Measurements from ENCODE around the gene TRPC5OS. TPM values are rescaled to one million over a fixed set of nuclear protein-coding genes. Genes with fewer than 3 reads are reported as not detected.

Gene TRPC5OS
- total RNA-seq, 1 experiment from 2014 or later = not detected

GRCh38 chrX:111854556-111855490 is 21.2 kb upstream of the TRPC5OS start:
- Mint-ChIP-seq H3K27ac (ENCODE audit: unreplicated experiment) (peak overlapping the region; percentile 53), H3K4me1 (ENCODE audit: low read depth, unreplicated experiment) (peaks cover 25% of the 10 kb centered on the region), H3K4me3 (ENCODE audit: low read depth, unreplicated experiment) (peak overlapping the region; percentile 40), H3K36me3 (ENCODE audit: insufficient read depth, unreplicated experiment) (no peaks in the 10 kb centered on the region), H3K27me3 (ENCODE audit: unreplicated experiment) (no peaks in the 10 kb centered on the region), H3K9me3 (ENCODE audit: low read depth, unreplicated experiment) (peaks cover 3% of the 10 kb centered on the region)
- BruUV-seq (replicated peaks) = no TSS peak
- CTCF ChIA-PET = interaction anchor here (0.6 to 0.9 kb wide), 4 partner anchors 14 to 174 kb away, joined by 3 to 4 read pairs (median 3); partner anchors contain the start of gene ALG13
- intact Hi-C loops (cut with micrococcal nuclease; ENCODE audit: unreplicated experiment) = no loop called here
- no peak for TF ChIP-seq CTCF (IDR thresholded peaks at IDR 0.05; ENCODE audit: unreplicated experiment)
- peak; percentile 47 for DNase-seq

GRCh38 chrX:111857534-111858060 is 18.4 kb upstream of the TRPC5OS start:
- no peak for DNase-seq
- Mint-ChIP-seq H3K27me3 (ENCODE audit: unreplicated experiment) (no peaks in the 10 kb centered on the region), H3K9me3 (ENCODE audit: low read depth, unreplicated experiment) (peaks cover 3% of the 10 kb centered on the region), H3K27ac (ENCODE audit: unreplicated experiment) (no peak overlapping the region), H3K4me3 (ENCODE audit: low read depth, unreplicated experiment) (no peak overlapping the region), H3K4me1 (ENCODE audit: low read depth, unreplicated experiment) (peaks cover 25% of the 10 kb centered on the region), H3K36me3 (ENCODE audit: insufficient read depth, unreplicated experiment) (no peaks in the 10 kb centered on the region)
- BruUV-seq (replicated peaks) = no TSS peak
- intact Hi-C loops (cut with micrococcal nuclease; ENCODE audit: unreplicated experiment) = no loop called here
- no peak for TF ChIP-seq CTCF (IDR thresholded peaks at IDR 0.05; ENCODE audit: unreplicated experiment)
- CTCF ChIA-PET = no interaction called here

GRCh38 chrX:111861605-111862004 is 14.4 kb upstream of the TRPC5OS start:
- TF ChIP-seq CTCF (IDR thresholded peaks at IDR 0.05; ENCODE audit: unreplicated experiment) = no peak
- peaks cover 11% of the 10 kb centered on the region for H3K4me1 Mint-ChIP-seq (ENCODE audit: low read depth, unreplicated experiment)

GRCh38 chrX:111867236-111867635 is 8.7 kb upstream of the TRPC5OS start:
- Mint-ChIP-seq H3K4me3 (ENCODE audit: low read depth, unreplicated experiment) (no peak overlapping the region), H3K27me3 (ENCODE audit: unreplicated experiment) (no peaks in the 10 kb centered on the region)
- CTCF ChIA-PET = no interaction called here

More at GRCh38 chrX:111861605-111862004, 14.4 kb upstream of the TRPC5OS start:
- intact Hi-C loops (cut with micrococcal nuclease; ENCODE audit: unreplicated experiment) = loop anchor here (10.0 kb wide), 1 partner anchor 137 kb away; no protein-coding TSS in a partner anchor
- DNase-seq = no peak
- Mint-ChIP-seq H3K9me3 (ENCODE audit: low read depth, unreplicated experiment) (no peaks in the 10 kb centered on the region), H3K27me3 (ENCODE audit: unreplicated experiment) (no peaks in the 10 kb centered on the region), H3K36me3 (ENCODE audit: insufficient read depth, unreplicated experiment) (no peaks in the 10 kb centered on the region), H3K27ac (ENCODE audit: unreplicated experiment) (no peak overlapping the region), H3K4me3 (ENCODE audit: low read depth, unreplicated experiment) (no peak overlapping the region)
- CTCF ChIA-PET = no interaction called here
- no TSS peak for BruUV-seq (replicated peaks)

More at GRCh38 chrX:111867236-111867635, 8.7 kb upstream of the TRPC5OS start:
- no peaks in the 10 kb centered on the region for H3K36me3 Mint-ChIP-seq (ENCODE audit: insufficient read depth, unreplicated experiment)
- no TSS peak for BruUV-seq (replicated peaks)
- H3K27ac Mint-ChIP-seq (ENCODE audit: unreplicated experiment) = no peak overlapping the region
- H3K9me3 Mint-ChIP-seq (ENCODE audit: low read depth, unreplicated experiment) = no peaks in the 10 kb centered on the region
- no peak for TF ChIP-seq CTCF (IDR thresholded peaks at IDR 0.05; ENCODE audit: unreplicated experiment)
- intact Hi-C loops (cut with micrococcal nuclease; ENCODE audit: unreplicated experiment) = loop anchor here (5.0 to 10.0 kb wide), 3 partner anchors 142 to 775 kb away; no protein-coding TSS in a partner anchor
- peaks cover 21% of the 10 kb centered on the region for H3K4me1 Mint-ChIP-seq (ENCODE audit: low read depth, unreplicated experiment)
- DNase-seq = no peak

All from Calu3 (cell line).